K562 treated with DMSO at 1 percent for 48 hours (cell line): ENCODE measurements around the gene UROD. TPM values are rescaled to one million over a fixed set of nuclear protein-coding genes. Genes with fewer than 3 reads are reported as not detected.

Source experiments
- total RNA-seq: library from RNA; unstranded; fragments of 300-600 nt; gene quantifications from 2 replicates; pipeline ENCODE4 v1.2.3, GENCODE V29; 2022; ENCODE audit warnings: low replicate concordance; ENCODE audit errors: extremely low read depth

Gene UROD
- not detected in 2 replicates for total RNA-seq

DNA sequence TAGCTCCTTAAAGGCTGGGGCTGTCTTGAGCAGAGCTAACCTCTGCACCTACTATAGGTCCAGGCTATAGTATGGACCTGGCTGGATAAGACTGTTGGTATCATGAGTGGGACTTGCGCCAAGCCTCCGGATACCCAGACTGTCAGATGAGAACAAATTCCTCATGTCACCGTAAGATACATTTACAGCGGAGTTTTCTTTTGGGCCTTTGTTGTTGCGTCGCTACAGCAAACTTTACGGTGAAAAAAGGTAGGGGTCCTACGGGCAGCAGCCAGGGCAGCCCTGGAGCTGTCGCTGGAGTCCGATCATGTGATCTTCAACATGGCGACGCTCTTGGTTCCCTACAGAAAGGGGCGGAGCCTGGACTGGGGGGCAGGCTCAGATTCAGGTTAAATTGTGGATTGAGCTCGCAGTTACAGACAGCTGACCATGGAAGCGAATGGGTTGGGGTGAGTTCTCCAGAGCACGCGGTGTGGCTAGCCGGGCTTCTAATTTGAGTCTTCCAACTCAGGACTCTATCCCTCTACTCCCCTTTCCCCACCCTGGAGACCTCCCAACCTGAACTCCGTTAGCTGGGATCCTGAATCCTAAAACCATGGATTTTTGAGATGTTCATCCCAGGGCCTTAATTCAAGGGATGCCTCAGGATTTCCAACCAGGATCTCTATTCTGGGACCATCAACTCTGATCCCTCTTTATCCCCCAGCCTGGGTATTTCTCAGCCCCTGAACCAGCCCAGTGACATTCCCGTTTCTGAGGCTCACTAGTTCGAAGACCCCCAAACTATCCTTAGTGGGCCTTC is at the start of gene UROD:
Gene UROD (plus strand): TSS at position 418 of the 802 bp plus-strand sequence. CDS start 12 bp downstream, at position 430.

DNA sequence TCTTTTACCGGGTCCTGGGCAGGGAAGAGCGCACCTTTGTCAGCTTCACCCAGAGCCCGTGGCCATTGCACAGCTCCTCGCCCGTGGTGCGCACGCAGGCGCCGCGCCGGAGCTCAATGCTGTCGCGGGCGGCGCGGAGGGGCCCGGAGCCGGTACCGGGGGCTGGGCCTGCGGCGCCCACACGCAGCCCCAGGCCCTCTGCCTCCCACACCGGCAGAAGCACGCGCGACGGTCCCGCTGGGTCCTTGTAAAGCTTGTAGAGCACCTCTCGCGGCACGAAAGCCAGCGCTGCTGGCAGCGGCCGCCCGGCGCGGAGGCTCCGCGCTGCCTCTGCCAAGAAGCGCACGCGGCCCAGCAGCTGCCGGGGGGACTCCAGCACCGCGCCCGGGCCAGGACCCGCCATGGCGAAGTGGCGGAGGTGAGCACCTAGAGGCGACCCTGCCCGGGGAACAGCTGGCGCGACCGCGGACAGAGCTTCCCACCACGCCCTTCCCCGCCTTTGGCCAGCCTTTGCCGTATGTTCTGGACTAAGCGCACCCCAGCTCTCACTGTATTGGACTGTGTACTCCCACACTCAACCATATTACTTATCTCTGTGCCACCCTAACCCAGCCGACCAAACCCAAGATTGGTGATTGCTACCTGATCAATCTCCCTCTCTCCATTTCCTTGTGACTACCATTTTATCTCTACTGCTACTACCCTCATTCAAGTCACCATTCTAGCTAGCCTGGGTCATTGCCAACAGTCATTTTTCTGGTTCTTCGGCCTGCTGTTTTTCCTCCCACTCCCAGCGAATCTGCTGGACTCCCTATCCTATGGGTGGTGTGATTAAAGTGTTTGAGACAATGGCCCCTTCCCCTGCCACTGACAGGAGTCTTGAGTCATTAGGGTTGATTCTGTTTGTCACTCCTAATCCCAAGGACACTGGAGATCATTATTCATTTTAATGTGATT is 921 bp upstream of the UROD start, which contains the start of gene HECTD3:
Gene HECTD3 (minus strand): TSS at position 470 of the 957 bp plus-strand sequence. CDS start 67 bp downstream, at position 403.

Other genes starting within 250 kb of the UROD start
- 4,012 and 8,491 TPM in 2 replicates for gene RPS8, start 236.7 kb upstream of the UROD start, total RNA-seq
- not detected in 2 replicates for gene BEST4, start 224.1 kb upstream of the UROD start, total RNA-seq
- gene PLK3, start 211.9 kb upstream of the UROD start, total RNA-seq, result not detected in 2 replicates
- gene DYNLT4, start 204.9 kb upstream of the UROD start, total RNA-seq, result not detected in 2 replicates
- gene BTBD19, start 203.7 kb upstream of the UROD start, total RNA-seq, result not detected in 2 replicates
- not detected in 2 replicates for gene PTCH2, start 169.0 kb upstream of the UROD start, total RNA-seq
- gene EIF2B3, start 25.7 kb upstream of the UROD start, total RNA-seq, result not detected in 2 replicates
- gene HECTD3, start 930 bp upstream of the UROD start, total RNA-seq, result not detected in 2 replicates
- gene ZSWIM5, start 194.4 kb downstream of the UROD start, total RNA-seq, result not detected in 2 replicates